ENCODE measurements around the gene SLC39A7.

Gene SLC39A7

GRCh38 chr6:33170176-33171015 lies 30.3 kb upstream of the SLC39A7 start:
- no peak for DNase-seq

DNA sequence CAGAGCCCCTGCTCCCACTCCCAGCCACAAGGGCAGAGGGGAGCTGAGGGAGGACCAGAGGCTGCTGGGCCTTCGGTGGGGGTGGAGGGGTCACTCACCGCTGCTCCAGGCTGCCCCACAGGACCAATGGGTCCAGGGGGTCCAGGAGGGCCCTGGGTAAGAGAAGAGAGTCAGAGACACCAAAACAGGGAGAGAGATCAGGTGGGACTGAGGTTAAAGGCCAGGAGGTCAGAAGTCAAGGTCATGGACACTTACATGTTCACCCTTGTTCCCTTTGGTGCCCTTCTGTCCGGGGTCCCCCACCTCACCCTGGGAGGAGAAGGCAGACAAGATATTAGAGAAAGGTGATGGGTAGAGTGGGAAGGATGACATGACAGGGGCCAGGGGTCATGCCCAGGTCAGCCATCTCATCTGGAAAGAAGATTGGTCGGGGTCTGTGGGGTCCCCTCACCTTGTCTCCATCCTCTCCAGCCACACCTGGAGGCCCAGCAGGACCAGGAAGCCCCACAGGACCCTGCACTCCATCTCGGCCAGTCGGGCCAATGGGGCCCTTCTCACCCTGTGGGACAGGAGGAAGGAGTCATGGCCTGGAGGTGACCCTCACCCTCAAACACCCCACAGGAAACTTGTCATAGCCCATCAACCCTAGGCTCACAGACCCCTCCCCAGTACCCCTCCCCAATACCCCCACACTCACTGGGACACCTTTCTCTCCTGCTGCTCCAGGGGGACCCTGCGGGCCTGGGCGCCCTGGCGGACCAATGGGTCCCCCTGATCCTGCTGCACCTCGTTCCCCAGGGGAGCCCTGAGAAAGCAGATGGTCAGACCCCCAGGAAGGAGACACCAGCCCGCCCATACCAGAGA lies 29.4 kb upstream of the SLC39A7 start:
- DNase-seq, result no peak

DNA sequence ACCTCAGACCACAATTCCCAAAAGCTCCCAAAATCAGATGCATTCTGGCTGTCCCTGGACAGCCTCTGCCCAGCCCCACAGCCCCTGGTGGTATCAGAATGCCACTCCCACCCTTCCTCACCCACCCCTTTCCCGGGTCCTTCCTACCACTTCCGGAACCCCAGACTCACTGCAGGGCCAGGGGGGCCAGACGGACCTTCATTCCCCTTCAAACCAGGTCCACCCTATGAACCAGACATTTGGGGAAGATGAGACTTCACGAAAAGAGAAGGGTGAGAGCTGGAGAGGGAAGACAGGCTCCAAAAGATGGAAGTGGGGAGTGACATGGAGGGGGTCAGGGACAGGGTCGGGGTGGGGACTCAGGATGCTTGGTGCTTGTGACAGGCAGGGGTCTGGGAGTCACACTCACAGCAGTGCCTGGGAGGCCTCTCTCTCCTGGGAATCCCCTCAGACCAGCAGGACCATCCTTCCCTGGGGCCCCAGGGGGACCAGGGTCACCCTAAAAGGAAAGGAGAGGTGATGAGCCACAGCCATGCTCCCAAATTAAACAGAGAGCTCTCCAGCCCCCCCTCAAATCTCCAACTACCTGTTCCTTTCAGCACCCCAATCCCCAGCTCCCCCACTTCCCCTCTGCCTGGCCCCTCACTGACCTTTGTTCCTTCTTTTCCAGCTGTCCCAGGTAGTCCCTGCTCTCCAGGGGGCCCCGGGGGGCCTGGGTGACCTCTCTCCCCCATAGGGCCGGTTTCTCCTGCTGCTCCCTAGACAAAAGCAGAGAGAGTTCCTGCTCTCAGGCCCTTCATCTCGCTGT lies 28.6 kb upstream of the SLC39A7 start:
- no peak for DNase-seq

DNA sequence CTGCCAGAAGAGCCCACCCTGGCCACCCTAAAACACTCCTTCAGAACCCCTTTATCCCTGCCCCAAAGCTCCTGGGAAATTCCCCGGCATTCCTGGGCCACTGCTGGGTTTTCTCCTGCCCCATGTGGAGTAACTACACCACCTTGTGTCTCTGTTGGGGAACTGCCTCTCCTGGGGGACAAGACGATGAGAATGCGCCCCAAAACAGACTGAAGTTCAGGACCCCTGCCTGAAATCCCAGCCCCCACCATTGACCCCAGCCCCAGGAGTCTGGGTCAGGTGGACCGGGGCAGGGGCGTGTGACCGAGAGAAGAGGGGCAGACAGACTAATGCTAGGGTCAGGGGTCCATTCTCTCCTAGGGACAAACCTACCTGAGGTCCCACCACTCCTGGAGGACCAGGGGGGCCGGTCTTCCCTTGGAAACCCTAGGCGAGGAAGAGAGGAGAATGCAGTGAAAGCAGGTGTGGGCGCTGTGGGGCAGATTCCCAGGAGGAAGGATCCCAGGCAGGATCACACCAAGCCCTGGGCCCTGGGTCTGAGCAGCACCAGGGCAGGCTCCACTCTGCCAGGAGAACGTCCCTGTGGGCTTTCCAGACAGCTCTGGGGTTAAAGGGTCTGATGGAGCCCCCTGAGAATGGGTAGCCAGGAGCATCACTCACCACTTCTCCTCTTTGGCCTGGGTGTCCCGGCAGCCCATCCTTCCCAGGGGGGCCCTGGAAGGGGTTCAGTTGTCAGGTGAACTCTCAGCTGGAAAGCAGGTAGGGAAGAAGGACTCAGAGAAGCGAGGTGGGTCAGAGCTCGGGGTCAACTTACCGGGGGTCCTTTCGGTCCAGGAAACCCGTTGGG lies 27.8 kb upstream of the SLC39A7 start:
- DNase-seq, result no peak

DNA sequence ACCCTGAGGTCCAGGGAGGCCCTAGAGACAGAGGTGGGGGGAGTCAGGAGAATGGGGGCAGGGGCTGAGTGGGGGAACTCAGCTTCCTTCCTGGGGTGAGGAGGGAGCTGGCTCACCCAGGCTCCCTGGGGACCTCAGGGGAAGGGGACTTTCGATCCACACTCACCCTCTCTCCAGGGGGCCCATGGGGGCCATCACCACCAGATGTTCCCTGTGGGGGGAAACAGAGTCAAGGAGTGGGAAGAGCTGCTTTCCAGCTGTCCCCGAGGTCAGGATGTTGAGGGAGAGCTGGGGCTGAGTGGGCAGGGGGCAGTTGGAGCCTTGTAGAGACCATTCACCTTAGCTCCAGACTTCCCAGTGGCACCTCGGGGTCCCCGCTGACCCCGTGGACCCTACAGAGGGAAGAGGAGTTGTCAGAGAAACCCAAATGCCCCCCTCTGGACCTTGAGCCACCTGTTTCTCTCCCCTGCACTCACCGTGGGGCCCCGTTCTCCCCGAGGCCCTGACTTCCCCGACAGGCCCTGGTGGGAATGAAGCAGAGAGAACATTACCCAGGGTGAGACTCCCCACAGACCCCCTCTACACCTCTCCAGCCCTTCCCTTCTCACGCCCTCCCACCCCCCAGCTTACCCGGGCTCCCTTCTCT lies 27.0 kb upstream of the SLC39A7 start:
- no peak for DNase-seq

DNA sequence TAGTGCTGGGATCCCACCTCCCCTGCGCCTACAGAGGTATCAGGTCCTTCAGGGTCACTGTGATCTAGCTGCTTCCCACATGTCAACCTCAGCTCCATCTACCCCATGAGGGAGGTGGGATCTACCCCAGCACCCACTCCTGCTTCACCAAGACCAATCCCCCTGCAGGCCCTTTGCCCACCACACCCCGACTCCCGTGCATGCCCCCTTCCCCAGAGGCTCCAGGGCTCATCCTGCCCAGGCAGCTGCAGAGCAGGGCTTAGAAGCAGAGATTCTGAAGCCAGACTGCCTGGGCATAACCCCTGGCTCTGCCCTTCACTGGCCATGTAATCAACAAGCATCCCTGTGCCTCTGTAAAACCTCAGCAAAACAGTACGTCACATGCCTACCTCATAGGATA lies 25.9 kb upstream of the SLC39A7 start:
- no peak for DNase-seq

- DNase-seq, result no peak
These were observed 25.1 kb upstream of the SLC39A7 start for GRCh38 chr6:33175436-33176069.

- DNase-seq, result no peak
These were observed 23.8 kb upstream of the SLC39A7 start for GRCh38 chr6:33176906-33177305.

DNA sequence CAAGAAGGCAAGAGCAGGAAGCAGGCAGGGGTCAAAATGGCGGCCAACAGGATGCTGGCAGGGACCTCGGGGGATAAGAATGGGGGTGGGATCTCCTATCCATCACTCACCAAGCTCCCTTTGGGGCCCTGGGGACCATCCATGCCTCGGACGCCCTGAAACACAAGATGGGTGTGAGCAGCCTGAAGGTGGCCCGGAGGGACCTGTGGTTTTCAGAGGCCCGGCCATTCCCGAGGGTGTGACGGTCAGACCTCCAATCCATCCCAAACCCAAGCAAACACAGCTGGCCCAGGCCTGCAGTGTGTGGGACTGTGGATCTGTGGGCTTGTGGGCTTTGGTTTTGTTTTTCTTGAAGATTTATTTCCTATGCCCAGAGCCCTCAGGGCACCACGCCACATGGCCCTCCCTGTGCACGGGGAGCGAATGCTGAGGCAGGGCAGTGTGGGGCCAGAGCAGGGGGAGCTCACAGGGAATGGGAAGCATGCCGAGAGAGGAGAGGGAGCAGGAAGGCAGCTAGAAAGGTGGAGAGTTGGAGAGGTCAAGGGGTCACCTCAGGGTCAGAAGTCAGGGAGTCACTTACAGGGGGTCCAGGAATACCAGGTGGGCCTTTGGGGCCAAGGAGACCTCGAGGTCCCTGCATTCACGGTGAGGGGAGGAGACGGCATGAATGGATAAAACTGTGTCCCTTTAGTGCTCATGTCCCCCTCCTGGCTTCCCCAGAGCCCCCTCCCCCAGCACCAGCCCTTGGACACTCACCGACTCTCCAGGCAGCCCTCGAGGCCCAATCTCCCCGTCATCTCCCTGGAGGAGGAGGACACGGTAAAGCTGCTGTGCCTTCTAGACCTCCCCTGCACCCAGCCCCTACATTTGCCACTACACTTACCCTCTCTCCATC lies 22.9 kb upstream of the SLC39A7 start:
- no peak for DNase-seq

GRCh38 chr6:33178755-33179475 lies 21.8 kb upstream of the SLC39A7 start:
- DNase-seq, result no peak

GRCh38 chr6:33181141-33181540 lies 19.5 kb upstream of the SLC39A7 start:
- DNase-seq, result no peak

GRCh38 chr6:33183071-33183683 lies 17.5 kb upstream of the SLC39A7 start:
- no peak for DNase-seq

DNA sequence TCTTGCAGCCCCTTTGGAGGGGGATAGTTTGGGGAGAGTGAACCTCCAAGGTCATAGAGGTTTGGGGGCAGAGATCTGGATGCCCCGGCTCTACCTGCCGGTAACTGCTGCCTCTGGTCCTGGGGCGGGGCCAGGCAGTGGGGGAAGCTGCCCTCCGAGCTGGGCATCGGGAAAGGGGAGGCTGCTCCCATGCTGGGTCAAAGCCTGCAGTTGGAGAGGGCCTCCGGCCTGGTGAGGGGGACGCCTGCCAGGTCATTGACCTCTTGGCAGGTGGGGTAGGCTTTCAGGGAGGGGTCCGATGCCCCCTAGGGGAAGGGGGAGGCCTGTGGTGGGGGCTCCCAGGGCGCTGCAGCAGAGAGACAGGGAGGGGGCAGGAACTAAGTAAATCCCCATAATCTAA lies 15.5 kb upstream of the SLC39A7 start:
- DNase-seq, result no peak

DNA sequence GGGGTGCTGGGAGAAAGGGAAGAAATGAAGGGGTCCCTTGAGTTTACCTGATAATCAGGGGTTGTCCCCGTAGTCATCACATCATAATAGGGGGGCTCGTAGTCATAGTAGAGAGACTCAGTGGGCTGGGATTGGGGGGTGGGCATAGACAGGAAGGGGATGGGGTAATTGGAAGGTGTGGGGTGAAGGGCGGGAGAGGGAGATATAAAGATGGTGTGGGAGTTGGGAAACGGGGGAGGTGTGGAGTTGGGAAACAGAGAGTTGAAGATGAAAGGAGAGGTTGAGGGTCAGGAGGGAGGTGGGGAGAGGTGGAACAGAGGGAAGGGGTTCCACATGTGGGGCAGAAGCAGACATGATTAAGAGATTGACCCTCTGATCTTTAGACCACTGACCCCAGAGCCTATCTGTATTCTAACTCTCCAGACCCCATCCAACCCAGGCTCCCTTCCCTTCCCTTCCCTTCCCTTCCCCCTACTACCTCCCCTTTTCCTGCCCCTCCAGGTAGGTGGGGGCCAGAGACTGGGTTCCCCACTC lies 14.9 kb upstream of the SLC39A7 start:
- no peak for DNase-seq

DNA sequence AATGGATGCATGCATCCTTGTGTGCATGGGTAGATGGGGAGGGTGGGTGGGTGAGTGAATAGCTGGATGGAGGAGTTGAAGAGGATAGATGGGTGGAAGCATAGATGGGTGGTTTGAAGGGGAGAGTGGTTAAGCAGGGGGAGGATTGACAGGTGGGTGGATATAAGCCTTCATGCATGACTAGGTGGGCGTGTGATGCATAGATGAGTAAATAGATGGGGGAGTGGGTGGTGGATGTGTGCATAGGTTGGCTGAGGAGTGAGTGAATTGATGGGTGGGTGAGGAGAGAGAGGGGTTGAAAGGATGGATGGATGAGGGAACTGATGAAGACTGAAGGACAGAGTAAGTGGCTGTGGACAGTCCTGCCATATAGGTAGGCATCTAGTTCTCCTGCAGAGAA lies 12.9 kb upstream of the SLC39A7 start:
- DNase-seq, result no peak

- DNase-seq, result no peak
These were observed 11.5 kb upstream of the SLC39A7 start for GRCh38 chr6:33189164-33189563.

DNA sequence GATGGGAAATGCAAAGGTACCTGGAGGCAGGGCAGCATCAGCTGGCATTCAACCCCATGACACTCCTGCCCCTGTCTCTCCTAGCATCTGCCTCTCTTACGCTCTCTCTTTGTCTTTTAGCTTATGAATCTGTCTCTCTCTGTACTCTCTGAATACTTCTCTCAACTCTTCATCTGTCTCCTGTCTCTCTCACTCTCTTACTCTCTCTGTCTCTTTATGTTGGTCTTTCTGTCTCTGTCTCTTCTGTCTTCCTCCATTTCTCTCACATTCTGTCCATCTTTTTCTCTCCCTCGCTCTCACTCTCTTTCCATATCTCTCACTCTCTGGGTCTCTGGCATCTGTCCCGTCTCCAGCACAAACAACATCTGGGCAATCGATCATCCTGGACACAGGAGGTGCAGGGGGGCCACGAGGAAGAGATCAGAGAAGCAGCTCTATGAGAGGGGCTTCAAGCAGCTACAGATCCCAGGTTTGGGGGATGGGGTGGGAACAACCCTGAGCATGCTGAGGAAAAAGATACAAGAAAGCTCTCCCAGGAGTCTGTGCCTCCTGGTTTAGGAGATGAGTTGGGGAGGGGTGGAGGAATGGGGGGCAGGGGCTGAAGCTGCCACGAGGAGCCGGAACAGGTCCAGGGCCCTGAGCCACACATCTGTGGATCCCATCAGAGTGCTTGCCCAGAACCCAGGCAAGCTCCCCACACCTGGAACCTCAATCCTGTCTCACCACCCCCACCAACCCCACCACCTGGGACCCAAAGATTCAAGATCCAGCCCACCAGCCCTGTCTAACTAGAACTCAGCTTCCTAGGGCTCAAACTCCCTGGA lies 10.8 kb upstream of the SLC39A7 start:
- DNase-seq, result no peak
